HG03196 (cell line): ENCODE measurements around the gene DHCR24.

Source experiments
- ATAC-seq: cut with Tn5 transposase; IDR thresholded peaks from one replicate; pipeline ENCODE4 v1.9.1; 2021; ENCODE audit not compliant: unreplicated experiment

DHCR24 gene

GRCh38 chr1:54818461-54819194 is 68.4 kb downstream of the DHCR24 start:
- no peak for ATAC-seq

DNA sequence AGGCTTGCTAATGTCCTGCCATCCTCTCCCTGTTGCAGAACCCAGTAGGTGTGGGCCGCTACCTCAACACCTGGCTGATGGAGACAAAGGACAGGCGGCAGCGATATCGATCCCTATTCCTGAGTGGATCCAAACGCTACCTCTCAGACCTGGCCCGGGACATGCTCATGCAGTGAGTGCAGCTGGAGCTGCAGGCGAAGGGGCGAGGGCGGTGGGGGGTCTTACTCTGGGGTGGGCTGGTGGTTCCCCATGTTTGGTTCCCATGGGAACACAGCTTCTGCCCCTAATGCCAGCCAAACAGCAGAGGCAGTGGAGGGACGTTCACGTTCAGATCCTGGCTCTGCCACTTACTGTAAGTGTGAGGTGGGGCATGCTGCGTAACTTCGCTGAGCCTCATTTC is 70.0 kb downstream of the DHCR24 start:
- ATAC-seq: no peak

- ATAC-seq: no peak
These were observed 70.9 kb downstream of the DHCR24 start for GRCh38 chr1:54816130-54816529.

- ATAC-seq: no peak
These were observed 71.7 kb downstream of the DHCR24 start for GRCh38 chr1:54815086-54815876.

DNA sequence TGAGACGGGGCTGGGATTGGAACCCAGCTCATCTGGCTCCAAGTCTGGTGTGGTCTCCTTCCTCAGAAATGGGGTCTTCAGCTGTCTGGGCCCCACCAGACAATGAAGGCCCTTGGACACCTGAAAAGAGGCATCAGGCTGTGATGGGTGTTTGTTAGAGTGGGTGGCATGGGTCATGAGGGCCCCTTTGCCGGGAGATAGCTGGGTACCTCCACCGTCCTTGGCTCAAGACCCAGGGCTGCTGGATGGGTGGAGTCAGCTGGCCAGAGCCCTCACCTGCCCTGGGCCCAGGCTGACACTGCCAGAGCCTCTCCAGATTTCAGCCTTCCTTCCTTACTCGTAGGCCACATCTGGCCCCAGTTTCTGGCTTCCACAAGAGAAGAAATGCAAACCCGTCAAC is 72.4 kb downstream of the DHCR24 start:
- no peak for ATAC-seq

- ATAC-seq: no peak
These were observed 72.9 kb downstream of the DHCR24 start for GRCh38 chr1:54814126-54814498.

- ATAC-seq: no peak
These were observed 73.4 kb downstream of the DHCR24 start for GRCh38 chr1:54813485-54814125.

DNA sequence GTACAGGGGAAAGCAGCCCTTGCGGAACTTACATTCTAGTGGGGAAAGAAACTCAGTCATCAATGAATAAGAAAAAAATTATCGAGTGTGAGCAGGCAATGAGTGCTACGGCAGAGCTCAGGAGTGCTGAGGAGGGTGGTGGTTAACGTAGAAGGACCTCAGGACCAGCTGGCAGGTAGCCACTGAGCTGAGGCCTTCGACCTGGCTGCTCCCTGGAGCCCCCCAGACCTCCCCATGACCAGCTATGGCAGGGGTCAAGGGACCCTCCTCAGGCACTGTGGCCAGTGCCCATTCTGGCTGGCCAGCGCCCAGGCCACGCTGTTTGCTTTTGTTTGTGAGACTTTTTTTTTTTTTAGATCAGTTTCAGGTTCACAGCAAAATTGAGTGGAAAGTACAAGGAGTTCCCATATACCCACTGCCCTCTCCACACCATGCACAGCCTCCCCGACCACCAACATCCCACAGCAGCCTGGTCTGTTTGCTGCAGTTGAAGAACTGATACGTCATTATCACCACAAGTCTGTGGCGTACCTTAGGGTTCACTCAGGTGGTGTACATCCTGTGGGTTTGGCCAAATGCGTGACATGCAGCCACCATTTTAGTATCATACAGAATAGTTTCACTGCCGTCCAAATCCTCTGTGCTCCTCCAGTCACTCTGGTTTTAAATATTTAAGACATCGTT is 74.1 kb downstream of the DHCR24 start:
- ATAC-seq: no peak

DNA sequence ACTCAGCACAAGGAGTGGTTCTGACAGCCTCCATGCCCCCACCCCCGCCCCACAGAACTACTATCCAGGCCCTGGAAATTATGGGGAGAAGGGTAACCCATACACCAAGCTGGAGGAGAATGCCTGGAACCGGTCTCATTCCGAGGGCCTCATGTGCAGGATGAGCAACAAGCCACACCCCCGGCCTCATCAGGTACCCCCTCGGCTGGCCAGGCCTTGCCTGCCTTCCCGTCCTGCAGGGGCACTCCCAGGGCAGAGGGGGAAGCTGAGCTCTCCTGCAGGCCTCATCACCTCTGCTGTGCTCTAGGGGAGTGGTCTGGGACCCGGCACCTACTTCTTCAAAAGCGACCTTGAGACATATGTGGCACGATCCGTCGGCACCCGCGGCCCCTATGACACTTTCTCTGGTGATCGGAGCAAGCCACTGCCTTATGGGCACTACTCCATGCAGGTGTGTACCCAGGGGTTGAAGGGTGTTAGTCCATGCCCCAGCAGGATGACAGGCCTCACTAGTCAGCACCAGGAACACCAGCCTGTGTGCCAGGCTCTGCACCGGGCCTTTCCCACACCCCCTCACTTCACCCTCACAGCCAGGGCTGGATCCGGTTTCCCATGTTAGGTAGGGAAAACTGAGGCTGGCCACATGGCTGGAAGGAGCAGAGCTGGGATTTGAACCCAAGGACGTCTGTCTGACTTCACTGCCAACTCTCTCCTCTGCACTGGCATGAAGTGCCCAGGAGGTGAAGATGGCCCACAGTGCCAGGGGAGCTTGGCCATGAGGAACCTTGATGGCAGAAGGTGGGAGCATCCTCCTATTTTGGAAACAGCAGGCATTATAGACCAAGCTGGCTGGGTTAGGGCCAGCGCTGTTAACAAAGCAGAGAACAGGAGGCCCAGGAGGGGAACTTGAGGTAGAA is 75.0 kb downstream of the DHCR24 start:
- no peak for ATAC-seq

- no peak for ATAC-seq
These were observed 75.9 kb downstream of the DHCR24 start for GRCh38 chr1:54811066-54811465.

DNA sequence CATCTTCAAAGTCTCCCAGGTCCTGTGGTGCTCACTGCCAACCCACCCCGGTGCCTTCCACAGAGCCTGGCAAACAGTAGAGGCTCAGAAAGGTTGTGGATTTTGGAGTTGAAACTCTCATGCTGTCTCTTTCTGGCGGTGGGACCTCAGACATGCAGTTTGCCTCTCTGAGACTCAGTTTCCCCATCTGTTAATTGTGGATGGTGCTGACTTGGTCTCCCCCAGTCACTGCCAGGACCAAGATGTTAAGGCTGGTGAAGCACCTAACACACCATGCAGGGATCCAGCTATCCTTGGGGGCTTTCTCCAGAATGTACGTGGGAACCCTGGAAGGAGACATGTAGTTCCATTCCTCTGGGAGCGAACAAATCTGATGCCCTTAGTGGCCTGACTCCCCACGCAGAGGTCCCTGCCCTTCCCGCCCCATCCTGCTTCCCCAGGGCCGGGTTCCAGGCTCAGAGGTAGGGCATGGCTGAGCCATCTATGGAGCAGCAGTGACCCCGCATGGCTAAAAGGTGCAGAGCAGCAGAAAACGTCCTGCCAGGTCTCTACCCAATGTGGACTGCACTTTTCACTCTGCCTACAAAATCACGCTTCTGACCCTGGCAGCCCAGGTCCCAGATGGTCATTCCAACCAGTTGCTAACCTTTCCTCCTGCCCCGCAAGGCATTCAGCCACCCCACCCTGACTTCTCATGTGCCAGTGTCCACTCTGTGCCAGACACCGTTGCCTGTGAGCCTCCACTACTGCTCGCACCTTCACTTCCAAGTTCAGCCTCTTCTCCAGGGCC is 76.6 kb downstream of the DHCR24 start:
- ATAC-seq: peak; percentile 50

DNA sequence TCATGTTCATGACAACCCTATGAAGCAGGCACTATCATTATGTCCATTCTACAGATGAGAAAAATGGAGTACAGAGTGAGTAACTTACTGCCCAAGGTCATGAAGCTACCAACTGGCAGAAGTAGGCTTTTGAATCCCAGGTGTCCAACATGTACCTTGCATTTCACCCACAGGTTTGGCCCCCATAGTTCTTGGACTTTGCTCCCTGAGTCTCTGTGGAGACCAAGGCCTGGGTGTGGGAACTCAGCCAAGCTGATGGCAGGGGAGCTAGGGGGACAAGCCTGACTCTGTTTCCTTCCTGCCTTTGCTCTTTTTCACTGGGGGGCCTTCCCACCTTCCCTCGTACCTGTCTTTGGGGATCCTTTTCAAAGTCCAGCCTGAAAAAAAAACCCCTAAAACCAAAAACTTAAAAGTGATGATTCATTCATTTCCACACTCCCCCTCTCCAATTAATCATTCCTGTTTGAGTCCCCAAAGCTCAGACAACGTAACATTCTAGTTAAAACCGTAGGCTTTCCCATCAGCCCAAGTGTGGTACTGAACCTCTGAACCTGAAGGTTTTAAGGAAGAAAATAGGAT is 77.4 kb downstream of the DHCR24 start:
- no peak for ATAC-seq

- no peak for ATAC-seq
These were observed 78.4 kb downstream of the DHCR24 start for GRCh38 chr1:54808443-54809207.

DNA sequence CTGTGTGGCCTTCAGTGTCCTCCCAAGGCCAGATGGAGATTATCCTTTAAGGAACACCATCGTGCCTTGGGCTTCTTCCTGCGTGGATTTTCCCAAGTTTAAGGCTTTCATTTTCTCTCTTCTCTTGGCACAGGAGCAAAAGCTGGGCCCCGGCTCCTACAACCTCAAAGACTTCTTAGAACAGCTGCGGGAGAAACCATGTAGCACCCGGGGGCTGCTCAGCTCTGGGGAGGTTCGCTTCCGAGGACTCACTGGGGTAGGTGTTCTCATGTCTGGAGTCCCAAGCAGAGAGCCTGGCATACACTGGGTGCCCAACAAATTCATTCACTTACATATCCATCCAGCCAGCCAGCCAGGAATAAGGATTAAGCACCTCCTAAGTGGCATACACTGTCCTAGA is 79.2 kb downstream of the DHCR24 start:
- ATAC-seq: no peak

DNA sequence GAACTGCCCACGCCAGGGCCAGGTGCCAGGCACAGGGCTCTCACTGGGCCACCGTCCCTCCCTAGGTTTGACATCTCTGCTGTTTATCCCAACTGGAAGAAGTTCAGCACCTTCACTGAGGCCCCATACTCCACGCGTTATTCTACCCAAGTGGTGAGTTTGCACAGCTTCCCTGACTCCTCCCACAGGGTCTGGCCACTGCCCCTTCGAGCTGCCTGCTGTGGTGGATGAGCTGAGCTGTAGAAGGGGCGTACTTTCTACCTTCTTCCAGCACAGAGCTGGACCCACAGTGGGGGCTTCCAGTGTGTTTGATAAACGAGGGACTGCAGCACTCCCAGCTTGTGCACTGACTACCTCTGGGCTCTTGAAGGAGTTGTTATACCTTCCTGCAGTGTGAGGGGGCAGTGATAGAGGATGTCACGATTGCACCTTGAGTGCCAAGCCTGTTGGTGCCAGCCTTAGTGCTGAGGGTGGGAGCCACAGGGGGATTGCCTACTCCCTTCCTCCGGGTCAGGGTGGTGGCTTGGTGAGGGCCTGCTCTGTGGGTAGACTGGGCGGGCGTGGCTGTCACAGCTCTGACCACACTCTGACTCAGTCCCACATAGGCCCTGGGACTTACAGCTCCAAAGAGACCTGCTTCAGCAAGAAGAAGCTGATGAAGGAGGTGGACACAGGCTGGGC is 79.9 kb downstream of the DHCR24 start:
- ATAC-seq: no peak

DNA sequence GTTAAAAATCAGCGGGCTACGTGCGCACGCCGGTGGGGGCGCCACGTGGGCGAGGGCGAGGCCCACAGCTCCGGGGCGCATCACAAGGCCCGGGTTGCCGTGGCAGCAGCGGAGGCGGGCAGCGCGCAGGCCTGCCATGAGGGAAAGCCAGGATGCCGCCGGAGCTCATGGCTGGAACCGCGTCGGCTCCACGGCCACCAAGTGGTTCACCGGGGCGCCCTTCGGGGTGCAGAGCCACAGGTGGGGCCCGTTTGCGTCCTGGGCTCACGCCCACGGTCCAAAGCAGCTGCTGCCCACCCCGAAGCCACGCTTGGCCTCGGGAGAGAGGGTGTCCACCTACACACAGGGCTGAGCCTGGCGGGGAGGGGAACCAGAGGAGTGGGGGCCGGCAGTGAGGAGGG is 81.0 kb downstream of the DHCR24 start:
- no peak for ATAC-seq

DNA sequence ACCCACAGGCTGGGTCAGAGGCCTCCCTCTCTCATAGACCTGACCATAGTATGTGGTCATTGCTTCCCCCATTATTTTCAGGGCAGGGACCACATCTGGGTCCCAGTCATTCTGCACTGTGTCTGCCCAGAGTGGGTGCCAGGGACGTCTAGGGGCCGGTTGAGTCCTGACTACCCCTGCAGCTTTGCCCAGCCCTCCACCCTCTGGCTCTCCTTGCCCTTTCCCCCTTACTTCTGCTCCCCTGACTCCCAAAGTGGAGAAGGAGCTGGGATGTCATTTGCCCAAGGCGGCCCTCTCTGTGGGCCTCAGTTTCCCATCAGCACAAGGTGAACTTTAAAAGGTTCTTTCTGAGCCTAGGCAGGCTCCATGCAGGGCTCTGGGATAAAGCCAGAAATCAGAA is 81.5 kb downstream of the DHCR24 start:
- ATAC-seq: no peak
